ENCODE measurements around the gene NRSN1.

Gene NRSN1

DNA sequence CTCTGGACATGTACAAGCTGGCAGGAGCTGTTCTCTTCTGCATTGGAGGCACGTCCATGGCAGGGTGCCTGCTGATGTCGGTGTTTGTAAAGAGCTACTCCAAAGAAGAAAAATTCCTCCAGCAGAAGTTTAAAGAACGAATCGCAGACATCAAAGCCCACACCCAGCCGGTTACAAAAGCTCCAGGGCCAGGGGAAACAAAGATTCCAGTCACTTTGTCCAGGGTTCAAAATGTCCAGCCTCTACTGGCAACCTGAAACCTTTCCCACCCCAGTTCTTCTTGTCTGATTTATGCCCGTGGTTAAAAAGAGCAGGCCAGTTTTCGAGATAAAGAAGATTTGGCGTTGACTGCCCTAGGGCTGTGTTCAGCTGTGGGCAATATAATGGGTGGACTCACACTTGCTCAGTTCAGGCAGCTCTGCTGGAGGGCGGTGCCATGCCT, 19.7 kb downstream of the NRSN1 start:
- no peak for DNase-seq

DNA sequence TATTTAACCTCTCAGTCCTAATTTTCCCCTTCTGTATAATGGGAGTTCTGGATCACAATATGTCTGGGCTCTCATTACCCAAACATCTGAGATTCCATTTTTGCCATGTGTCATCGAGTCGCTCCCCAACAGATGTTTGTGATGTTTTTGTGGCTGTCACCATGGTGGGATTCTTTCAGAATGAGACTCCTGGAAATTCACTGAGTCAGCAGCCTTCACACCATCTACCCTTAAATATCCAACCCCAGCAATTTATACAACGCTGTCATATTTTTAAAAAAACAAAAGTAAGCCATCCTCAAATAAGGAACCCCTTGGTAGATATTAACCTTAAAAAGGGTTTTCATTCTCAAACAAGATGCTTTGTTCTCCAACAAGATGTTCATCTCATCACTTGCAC, 20.9 kb downstream of the NRSN1 start:
- DNase-seq = no peak

DNA sequence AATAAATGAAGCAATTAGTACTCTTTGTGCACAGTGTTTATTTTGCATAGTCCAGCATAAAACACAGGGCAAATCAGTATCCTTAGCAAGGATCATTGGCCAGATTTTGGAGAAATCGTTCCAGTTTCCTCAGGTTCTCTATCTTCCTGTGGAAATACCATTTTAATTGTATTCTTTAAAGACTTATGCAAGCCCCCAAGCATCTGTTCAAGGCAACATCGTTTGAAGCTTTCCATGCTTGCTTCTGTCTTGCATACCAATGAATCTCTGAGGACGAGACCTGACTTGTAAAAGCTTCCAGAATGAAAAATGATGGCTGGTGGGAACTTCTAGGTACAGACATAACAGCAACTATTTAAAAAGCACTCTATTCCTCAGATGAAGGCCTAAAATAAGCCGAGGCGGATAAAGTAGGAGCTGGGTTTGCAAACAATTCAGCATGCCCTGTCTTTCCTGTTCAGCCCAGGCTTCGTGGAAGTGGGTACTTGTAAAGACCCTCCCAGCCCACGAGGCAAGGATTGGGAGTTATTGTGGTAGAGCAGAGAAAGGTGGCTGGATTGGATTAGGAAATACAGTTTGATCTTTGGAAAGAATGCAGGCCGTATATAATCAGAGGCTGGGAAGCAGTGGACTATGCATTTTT, 21.6 kb downstream of the NRSN1 start:
- DNase-seq = no peak

DNA sequence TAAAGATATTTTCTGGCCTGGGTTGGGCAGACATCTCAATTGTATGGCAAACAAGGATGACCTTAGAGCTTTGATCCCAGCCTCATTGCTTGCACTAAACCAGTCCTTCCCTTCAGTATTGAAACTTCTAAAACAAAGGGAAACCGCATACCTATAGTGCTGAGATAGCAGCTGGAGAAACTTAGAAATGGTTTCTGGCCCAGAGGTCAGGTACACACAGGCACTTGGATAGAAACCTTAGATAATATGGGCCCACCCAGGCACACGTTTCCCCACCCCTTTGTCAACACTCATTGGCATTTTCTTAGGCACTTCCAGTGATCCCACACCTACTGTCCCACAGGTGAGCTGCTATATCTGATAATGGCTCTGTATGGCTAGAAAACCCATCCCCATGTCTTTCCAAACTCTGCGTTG, 22.1 kb downstream of the NRSN1 start:
- no peak for DNase-seq

DNA sequence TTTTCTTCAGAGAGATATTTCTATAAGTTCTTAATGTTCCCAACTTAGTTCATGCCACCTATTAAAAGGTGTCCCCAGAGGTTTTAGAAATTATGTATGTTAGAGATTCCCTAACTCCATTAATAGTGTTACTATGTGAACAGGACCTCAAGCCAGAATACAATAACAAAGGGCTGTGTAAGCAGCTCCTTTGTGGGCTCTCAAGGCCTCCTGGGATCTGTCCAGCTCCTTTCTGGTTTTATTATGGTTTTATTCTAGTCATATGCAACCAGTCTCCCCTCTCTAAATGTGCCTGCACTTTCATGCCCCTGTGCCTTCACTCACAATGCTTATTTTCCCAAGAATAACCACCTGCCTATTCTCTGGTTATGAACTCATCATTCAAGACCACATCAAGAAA, 22.7 kb downstream of the NRSN1 start:
- DNase-seq = no peak

DNA sequence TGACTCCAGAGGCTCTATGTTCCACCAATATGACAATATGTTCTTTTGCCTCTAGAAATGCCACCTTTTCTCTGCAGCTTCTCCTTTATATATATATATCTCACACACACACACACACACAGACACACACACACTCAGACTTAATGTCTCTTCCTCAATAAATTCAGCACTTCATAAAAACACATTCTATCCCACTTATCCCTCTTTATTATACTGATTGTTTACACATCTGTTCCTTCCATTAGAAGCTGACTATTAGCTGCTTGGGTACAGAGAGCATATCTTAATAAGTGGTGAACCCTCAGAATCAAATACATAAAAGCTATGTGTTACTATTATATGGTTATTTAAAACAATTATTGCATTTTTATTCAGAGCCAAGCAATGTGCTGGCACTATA, 23.3 kb downstream of the NRSN1 start:
- no peak for DNase-seq

DNA sequence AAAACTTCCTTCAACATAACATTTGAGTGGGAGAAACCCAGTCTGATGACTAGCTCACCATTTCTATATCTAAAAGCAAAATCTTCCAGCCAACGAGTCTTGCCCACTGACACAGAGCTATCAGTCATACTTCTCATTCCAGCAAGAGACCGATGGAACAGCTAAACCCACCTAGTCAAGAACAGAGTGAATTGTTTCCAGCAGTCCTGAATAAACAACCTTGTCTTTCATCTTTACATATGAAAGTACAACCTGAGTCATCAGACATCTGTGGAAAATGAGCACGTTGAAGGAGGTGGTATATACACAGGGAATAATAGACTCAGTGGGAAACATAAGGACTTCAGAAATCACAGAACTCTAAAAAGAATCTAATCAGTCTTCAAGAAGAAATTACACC, 23.8 kb downstream of the NRSN1 start:
- DNase-seq = no peak

DNA sequence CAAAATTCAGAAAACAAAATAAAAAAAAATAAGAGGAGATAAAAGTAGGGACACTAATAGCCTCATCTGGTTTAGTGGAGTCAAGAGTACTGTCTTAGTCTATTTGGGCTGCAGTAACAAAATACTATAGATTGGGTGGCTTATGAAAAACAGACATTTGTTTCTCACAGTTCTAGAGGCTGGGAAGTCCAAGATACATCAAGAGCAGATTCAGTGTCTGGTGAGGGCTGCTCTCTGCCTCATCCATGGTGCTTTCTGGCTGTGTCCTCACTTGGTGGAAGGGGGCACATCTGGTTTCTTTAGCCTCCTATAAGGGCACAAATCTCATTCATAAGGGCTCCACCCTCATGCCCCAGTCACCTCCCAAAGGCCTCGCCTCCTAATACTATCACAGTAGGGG, 26.0 kb downstream of the NRSN1 start:
- DNase-seq = no peak

DNA sequence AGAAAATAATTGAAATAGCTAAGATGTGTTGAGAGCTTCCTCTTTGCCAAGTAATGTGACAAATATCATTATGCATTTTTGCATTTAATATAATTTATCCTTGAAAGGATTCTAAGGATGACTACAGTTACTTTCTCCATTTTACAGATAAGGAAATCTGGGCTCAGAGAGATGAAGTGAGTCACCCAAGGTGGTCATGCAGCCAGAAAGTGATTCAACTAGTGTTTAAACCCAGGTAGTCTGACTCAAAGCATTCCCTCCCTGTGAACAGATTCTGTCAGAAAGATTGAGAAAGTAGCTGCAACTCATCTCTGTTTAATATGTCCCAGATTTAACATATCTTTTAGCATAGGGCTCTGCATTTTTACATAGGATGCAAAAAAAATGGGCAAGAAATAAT, 28.1 kb downstream of the NRSN1 start:
- no peak for DNase-seq

DNA sequence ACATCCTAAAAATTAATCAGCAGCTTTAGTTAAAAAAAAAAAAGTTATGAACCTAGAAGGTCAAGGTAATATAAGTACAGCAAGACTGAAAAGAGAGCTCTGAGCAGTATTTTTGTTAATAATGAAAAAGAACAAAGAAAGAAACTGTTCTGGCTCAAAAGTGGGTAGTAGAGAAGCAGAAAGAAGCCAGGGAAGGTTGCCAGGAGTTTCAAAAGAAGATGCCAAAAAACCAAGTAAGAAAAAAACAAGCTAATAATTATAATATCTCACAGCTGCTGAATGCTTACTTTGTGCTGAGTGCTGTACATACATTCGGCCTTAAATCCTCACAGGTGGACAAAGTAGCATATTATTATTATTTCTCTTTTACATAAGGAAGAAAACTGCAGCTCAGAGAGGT, 31.9 kb downstream of the NRSN1 start:
- no peak for DNase-seq

DNA sequence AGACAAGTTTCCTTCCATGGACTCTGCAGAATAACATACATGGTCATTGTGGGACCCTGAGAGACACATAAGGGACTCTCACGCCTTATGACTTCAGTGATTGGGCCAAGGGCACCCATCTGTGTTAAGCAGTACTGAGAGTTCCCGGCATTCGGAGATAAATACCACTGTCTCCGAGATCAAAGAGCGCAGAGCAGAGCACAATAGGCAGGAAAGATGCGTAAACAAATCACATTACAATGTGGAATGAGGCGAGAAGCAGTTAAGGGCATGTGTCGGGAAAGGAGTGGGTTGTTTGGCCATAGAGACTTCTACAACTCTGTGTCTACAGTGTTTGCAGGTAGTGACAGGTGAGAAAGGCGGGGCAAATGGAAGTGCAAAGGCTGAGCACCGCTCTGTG, 57.6 kb downstream of the NRSN1 start:
- DNase-seq = no peak

DNA sequence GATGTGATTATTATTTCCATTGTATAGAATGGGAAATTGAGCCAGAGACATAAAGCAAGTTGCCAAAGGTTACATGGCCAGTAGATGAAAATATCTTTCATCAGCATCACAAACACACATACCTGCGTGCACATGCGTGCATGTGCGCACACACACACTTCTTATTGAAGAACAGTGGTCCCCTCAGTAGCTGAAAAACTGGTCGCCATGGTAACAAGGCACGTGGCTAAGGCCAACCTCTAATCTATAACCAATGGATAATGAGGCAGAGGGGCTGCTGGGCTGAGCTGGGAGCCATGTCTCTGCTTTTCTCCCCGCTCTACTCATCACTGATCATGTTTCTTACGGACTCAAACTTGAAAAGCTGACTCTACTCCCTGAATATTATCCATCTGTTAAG, 60.3 kb downstream of the NRSN1 start:
- no peak for DNase-seq

DNA sequence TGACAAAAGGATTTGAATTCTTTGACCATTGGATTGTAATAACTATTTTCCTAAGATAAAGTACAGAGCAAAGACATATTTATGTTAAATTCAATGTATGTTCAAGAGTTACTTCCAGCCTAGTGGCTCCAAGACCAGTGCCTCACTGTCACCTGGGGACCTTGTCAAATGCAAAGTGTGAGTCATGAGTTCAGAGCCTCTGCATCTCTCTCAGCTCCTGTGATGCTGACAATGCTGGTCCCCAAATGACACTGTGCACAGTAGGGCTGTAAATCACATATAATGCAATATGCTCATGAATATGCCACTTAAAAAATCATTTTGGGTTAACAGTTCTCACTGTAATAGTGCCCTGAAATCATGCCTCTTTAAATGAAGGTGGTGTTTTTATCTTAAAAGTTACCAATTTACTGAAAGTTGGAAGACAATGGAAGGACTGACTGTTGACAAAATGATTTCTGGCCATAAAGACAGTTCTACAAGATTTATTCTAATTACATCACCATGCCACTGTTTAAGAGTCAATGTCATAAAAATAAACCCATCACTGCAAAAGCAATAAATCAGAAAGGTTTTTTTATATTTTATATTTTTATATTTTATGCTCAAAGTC, 62.1 kb downstream of the NRSN1 start:
- DNase-seq = no peak

DNA sequence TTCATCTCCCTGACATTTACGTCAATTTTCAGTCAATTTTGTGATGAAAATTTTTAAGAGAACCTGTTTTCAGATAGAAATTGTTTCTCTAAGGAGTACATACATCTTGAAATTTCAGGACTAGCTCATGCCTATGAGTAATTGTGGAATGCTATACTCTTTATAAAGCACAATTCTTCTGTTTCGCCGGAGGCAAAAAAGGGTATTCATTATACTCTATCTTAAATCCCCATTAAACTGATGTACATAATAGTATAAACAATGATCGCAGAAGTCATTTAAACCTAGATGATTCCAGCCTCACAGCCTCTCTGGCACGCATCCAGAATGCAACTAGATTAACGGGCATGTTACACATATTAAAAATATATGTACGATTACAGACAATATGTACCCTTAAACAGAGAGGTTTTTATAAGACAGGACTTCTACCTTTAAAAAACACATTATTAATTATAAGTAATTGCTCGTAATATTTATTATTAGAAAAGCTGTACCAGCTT, 62.6 kb downstream of the NRSN1 start:
- no peak for DNase-seq

DNA sequence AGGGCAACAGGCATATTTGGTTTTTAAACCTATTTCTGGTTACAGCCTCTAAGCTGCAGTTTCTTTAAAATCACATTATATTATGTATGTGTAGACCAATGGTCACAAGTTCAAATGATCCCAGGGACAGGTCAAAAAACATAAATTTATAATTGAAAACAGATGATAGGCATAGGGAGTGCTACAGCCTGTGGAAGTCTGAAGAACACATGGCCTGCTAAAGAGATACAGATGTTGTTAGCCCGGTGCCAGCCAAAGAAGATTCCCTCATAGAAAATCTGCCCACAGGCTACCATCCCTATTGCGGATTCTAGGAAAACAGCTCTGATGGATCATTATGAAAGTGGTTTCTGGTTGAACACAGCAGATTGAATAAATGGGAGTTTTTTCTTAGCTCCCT, 65.3 kb downstream of the NRSN1 start:
- DNase-seq = no peak

DNA sequence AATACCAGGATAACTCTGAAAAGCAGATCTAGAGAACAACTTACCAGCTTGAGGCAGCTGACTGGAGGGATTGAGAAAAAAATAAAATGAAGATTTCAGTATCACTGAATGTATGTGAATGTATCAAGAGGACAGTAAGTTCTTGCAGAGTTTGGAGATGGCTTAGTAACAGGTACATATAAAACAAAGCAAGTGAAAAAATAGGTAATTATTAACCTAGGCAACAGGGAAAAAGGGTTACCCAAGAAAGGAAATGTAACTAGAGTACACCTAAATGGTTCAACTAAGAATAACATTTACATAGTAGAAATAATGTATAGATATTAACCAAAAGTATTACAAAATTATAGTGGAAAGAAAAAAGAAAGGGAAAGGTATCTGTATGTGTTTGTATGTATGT, 67.3 kb downstream of the NRSN1 start:
- no peak for DNase-seq

DNA sequence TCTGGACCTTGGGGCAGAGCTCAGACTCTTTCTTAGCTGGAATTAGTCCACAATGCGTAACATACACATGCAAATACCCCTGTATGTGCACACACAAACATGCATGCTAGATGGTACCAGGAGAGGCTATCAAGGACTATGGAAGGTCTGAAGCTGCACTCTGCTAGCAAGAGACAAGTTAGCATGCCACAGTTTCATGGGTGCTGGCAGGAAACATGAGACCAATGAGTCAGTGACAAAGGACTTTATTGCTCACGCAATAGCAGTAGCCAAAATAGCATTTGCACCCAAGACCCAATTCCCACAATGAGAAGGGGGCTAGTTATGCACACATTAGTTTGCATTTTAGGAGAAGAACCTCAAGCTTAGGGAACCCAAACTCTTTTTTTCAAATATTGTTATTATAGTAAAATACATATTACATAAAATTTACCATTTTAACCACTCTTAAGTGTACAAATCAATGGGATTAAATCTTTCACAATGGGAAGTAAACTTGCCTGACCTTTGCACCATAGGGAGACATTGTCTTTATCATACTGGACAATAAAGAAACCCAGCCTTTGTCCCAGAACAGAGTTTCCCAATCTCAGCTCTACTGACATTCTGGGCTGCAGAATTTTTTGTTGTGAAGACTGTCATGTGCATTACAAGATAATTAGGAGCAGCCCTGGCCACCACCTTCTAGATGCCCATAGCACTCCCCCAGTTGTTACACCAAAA, 69.1 kb downstream of the NRSN1 start:
- DNase-seq = no peak

DNA sequence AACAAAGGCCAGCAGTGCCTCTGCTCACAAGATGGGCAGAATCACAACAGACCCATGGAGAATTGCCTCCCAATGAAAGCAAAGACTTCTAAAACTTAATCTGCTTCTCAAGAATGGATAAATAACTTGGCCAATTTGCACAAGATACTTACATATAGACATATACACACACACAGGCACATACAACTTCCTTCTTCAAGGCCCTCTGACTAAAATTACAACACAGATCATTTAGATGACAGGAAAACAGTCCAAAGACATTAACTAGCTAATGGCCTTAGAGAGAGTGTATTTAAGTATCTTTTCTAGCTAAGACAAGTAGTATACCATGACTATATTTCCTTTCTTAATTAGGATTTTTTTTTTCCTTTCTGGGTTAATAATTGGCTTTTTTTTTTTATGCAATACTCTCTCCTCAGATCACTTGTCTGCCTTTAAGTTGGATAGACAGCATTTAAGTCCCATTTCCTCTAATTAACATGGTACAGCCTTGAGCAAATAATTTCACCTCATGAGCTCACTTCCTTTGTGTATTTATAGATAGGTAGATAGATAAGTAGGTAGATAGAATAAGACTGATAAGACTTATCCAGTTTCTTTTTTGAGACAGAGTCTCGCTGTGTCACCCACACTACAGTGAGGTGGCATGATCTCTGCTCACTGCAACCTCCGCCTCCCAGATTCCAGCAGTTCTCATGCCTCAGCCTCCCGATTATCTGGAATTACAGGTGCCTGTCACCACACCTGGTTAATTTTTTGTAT, 70.0 kb downstream of the NRSN1 start:
- no peak for DNase-seq

Data from activated CD4-positive, alpha-beta T cell treated with anti-CD3 and anti-CD28 coated beads, Interleukin-2, amount 50 U/mL, for 1 hour (primary cell).